Panc1 (cell line): Measurements from ENCODE around the gene HPDL. TPM values are rescaled to one million over a fixed set of nuclear protein-coding genes. Genes with fewer than 3 reads are reported as not detected.

Experiments
- ATAC-seq: fragments of 200-7000 bp; cut with Tn5 transposase; 2 replicates; pipeline ENCODE4 v1.9.1; 2020; ENCODE audit warnings: mild to moderate bottlenecking, moderate library complexity
- BruUV-seq: library from RNA; stranded (reverse); fragments of 400-500 nt; replicated peaks from 2 replicates; lab custom pipeline; 2021; lab: Mats Ljungman, UMichigan
- CTCF ChIA-PET: fragments of 300-600 bp; sonication (Branson Sonifier 250); formaldehyde crosslinking; loops from one replicate; lab custom pipeline; 2022; ENCODE audit warnings: antibody characterized with exemption; lab: Charles Lee
- POLR2A ChIA-PET: fragments of 300-600 bp; sonication (Branson Sonifier 250); formaldehyde crosslinking; loops from one replicate; lab custom pipeline; 2022; ENCODE audit warnings: antibody characterized with exemption; lab: Charles Lee
- DNase-seq: peaks from one replicate; pipeline ENCODE4 v3.0.0-alpha.2; 2010; ENCODE audit warnings: low read depth, low spot score
- H3K27ac ChIP-seq: 2 replicates; pipeline ENCODE4 v1.5.1; 2011; ENCODE audit warnings: mild to moderate bottlenecking, low read length, inconsistent platforms
- H3K27me3 ChIP-seq: fragments of 200-500 bp; sonication (Bioruptor generic); 2 replicates; pipeline ENCODE4 v1.6.0; 2014; ENCODE audit warnings: low read length, inconsistent platforms; ENCODE audit not compliant: control insufficient read depth, insufficient read depth
- H3K36me3 ChIP-seq: fragments of 200-500 bp; sonication (Bioruptor generic); 2 replicates; pipeline ENCODE4 v1.5.1; 2014; ENCODE audit warnings: inconsistent platforms, mild to moderate bottlenecking, low read length, moderate library complexity; ENCODE audit not compliant: control insufficient read depth, insufficient read depth
- H3K4me1 ChIP-seq: 2 replicates; pipeline ENCODE4 v1.5.1; 2011; ENCODE audit warnings: inconsistent platforms, mild to moderate bottlenecking, low read length, moderate library complexity; ENCODE audit not compliant: control insufficient read depth, insufficient read depth
- H3K4me3 ChIP-seq, 2 experiments: 2 replicates each; pipeline ENCODE4 v1.5.1; 2011 to 2012; ENCODE audit warnings: low read depth in 2 of 2, low read length in 2 of 2, mild to moderate bottlenecking in 2 of 2, inconsistent platforms in 1 of 2, moderate library complexity in 1 of 2
- H3K9me3 ChIP-seq: fragments of 200-500 bp; sonication (Bioruptor generic); 2 replicates; pipeline ENCODE4 v1.5.1; 2014; ENCODE audit warnings: low read depth, mild to moderate bottlenecking, inconsistent platforms, low read length, moderate library complexity; ENCODE audit not compliant: control insufficient read depth, insufficient read depth
- POLR2AphosphoS5 ChIP-seq: IDR thresholded peaks from 2 replicates; pipeline ENCODE4 v1.6.1; 2012; ENCODE audit warnings: mild to moderate bottlenecking, low read depth, low read length, moderate library complexity
- SIN3A ChIP-seq: IDR thresholded peaks from 2 replicates; pipeline ENCODE4 v1.6.1; 2012; ENCODE audit warnings: low read depth, mild to moderate bottlenecking, low read length, moderate library complexity, borderline replicate concordance; ENCODE audit not compliant: insufficient read depth
- TCF7L2 ChIP-seq: IDR thresholded peaks from 2 replicates; pipeline ENCODE4 v1.6.1; 2011; ENCODE audit warnings: mild to moderate bottlenecking, low read depth, low read length, inconsistent platforms
- in situ Hi-C: cut with HindIII; loops from 2 replicates; pipeline ENCODE4 v1.10.0; 2016; ENCODE audit warnings: low sequenced_read_pairs, low pct_unique_long_range_greater_than_20kb
- intact Hi-C: fragments of 100-400 bp; cut with micrococcal nuclease; formaldehyde crosslinking; loops from one replicate; pipeline ENCODE4 v1.10.0; 2022; ENCODE audit not compliant: unreplicated experiment
- total RNA-seq: library from RNA; stranded (reverse); gene quantifications from one replicate; pipeline ENCODE4 v1.2.1, GENCODE V29; 2021; ENCODE audit not compliant: unreplicated experiment
- TF ChIP-seq, protein P1 (sequence below): fragments of 450-650 bp; IDR thresholded peaks from 2 replicates; pipeline ENCODE4 v1.5.1; 2017; ENCODE audit warnings: mild to moderate bottlenecking
- TF ChIP-seq, protein P2 (sequence below), 2 experiments: IDR thresholded peaks; 2 replicates each; pipeline ENCODE4 v1.6.1; 2011 to 2012; ENCODE audit warnings: low read depth in 2 of 2, control low read depth in 1 of 2, low read length in 1 of 2, mild to moderate bottlenecking in 1 of 2, moderate library complexity in 1 of 2; ENCODE audit not compliant: insufficient read depth in 1 of 2

Gene HPDL
- total RNA-seq, 1 experiment from 2014 or later = 1.9 TPM

DNA sequence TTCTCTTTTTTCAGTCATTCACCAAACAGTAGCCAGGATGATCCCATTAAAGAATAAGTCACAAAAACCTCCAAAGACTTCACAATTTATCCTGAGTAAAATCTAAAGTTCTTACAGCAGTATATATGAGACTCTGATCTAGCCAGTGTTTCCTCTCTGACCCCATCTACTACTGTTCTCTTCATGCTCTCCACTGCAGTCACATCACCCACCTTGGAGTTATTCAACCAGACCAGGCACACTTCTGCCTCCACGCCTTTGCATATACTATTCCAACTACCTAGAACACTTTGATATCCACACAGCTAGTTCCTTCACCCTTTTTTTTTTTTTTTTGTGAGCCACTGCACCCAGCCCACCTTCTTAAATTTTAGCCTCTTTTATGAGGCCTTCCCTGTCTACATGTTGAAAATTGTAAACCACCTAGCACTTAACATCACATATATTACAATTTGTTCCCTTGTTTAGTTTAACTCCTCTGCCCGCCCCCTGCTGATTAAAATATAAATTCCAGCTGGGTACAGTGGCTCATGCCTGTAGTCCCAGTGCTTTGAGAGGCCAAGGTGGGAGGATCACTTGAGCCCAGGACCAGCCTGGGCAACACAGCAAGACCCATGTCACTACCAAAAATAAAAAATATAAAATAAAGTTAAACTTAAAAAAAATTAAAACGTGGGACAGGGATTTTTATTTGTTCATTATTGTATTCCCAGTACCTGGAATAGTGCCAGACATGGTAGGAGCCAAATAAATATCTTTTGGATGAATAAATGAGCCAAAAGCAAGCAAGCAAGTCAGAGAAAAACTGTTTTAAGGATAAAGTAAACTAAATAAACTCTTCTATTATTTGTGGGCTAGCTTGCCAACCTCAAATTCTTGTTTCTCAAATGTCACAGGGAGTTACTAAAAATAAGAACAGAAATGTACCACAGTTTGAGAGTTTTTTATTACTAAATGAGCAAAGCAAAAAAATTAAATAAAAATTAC, 48.7 kb downstream of the HPDL start:
- Histone ChIP-seq H3K4me3 (no peak overlapping the region), H3K4me1 (no peaks in the 10 kb centered on the region), H3K27me3 (no peaks in the 10 kb centered on the region), H3K36me3 (no peaks in the 10 kb centered on the region), H3K9me3 (no peaks in the 10 kb centered on the region), H3K27ac (no peak overlapping the region)
- BruUV-seq = no TSS peak
- CTCF ChIA-PET = interaction anchor here (0.5 to 0.6 kb wide), 3 partner anchors 16 to 104 kb away, joined by 3 to 5 read pairs (median 3); no protein-coding TSS in a partner anchor
- in situ Hi-C loops (no loop called here), intact Hi-C loops (no loop called here)
- POLR2A ChIA-PET = no interaction called here
- DNase-seq (no peak), ATAC-seq (no peak)
- TF ChIP-seq SIN3A (no peak), POLR2AphosphoS5 (no peak), TCF7L2 (no peak)
- TF ChIP-seq, protein P1, sequence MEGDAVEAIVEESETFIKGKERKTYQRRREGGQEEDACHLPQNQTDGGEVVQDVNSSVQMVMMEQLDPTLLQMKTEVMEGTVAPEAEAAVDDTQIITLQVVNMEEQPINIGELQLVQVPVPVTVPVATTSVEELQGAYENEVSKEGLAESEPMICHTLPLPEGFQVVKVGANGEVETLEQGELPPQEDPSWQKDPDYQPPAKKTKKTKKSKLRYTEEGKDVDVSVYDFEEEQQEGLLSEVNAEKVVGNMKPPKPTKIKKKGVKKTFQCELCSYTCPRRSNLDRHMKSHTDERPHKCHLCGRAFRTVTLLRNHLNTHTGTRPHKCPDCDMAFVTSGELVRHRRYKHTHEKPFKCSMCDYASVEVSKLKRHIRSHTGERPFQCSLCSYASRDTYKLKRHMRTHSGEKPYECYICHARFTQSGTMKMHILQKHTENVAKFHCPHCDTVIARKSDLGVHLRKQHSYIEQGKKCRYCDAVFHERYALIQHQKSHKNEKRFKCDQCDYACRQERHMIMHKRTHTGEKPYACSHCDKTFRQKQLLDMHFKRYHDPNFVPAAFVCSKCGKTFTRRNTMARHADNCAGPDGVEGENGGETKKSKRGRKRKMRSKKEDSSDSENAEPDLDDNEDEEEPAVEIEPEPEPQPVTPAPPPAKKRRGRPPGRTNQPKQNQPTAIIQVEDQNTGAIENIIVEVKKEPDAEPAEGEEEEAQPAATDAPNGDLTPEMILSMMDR = no peak; the same call in 1 of the 2 replicates

DNA sequence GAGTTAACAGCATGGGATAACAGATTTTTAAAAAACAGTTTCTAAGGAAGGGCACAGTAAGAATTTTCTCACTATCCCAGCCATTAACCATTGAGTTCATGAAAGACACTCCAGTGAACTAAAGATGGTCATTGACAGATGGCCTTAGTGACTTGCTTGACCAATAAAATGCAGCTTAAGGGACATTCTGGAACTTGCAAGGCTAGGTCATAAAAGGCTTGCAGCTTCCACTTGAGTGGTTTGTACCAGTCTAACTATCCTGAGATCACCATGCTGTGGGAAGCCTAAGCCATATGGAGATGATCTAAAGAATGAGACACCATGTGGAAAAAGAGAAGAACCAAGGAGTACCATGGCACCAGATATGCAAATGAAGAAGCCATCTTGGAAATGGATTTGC, 51.5 kb downstream of the HPDL start:
- no TSS peak for BruUV-seq
- no peaks in the 10 kb centered on the region; the same call in 1 of the 2 replicates for H3K27me3 ChIP-seq
- no peak for DNase-seq
- TF ChIP-seq POLR2AphosphoS5 = no peak
- TF ChIP-seq, protein P1 = no peak
- no peak for TF ChIP-seq SIN3A
- TF ChIP-seq, protein P2, sequence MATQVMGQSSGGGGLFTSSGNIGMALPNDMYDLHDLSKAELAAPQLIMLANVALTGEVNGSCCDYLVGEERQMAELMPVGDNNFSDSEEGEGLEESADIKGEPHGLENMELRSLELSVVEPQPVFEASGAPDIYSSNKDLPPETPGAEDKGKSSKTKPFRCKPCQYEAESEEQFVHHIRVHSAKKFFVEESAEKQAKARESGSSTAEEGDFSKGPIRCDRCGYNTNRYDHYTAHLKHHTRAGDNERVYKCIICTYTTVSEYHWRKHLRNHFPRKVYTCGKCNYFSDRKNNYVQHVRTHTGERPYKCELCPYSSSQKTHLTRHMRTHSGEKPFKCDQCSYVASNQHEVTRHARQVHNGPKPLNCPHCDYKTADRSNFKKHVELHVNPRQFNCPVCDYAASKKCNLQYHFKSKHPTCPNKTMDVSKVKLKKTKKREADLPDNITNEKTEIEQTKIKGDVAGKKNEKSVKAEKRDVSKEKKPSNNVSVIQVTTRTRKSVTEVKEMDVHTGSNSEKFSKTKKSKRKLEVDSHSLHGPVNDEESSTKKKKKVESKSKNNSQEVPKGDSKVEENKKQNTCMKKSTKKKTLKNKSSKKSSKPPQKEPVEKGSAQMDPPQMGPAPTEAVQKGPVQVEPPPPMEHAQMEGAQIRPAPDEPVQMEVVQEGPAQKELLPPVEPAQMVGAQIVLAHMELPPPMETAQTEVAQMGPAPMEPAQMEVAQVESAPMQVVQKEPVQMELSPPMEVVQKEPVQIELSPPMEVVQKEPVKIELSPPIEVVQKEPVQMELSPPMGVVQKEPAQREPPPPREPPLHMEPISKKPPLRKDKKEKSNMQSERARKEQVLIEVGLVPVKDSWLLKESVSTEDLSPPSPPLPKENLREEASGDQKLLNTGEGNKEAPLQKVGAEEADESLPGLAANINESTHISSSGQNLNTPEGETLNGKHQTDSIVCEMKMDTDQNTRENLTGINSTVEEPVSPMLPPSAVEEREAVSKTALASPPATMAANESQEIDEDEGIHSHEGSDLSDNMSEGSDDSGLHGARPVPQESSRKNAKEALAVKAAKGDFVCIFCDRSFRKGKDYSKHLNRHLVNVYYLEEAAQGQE (IDR thresholded peaks at IDR 0.05; ENCODE audit: insufficient read depth in 1 of 2, low read depth in 2 of 2, low read length in 1 of 2) = no peak
- TF ChIP-seq TCF7L2 = no peak
- intact Hi-C loops (no loop called here), in situ Hi-C loops (no loop called here)
- no peak overlapping the region for H3K27ac ChIP-seq
- H3K4me3 ChIP-seq = no peak overlapping the region
- no peak for ATAC-seq
- no peaks in the 10 kb centered on the region for H3K4me1 ChIP-seq
- ChIA-PET POLR2A (no interaction called here), CTCF (no interaction called here)
- H3K9me3 ChIP-seq = no peaks in the 10 kb centered on the region
- H3K36me3 ChIP-seq = no peaks in the 10 kb centered on the region

Other genes starting within 250 kb of the HPDL start
- 7.9 TPM for gene ZSWIM5, start 120.3 kb upstream of the HPDL start, total RNA-seq
- gene TOE1, start 13.3 kb downstream of the HPDL start, total RNA-seq = 14.3 TPM
- 40.8 TPM for gene MUTYH, start 13.5 kb downstream of the HPDL start, total RNA-seq
- 3.3 TPM for gene TESK2, start 164.3 kb downstream of the HPDL start, total RNA-seq
- gene CCDC163, start 173.2 kb downstream of the HPDL start, total RNA-seq = 3.3 TPM
- 10.7 TPM for gene MMACHC, start 173.4 kb downstream of the HPDL start, total RNA-seq
- 719 TPM for gene PRDX1, start 195.0 kb downstream of the HPDL start, total RNA-seq
- 142 TPM for gene AKR1A1, start 223.9 kb downstream of the HPDL start, total RNA-seq